Activated CD8-positive, alpha-beta T cell treated with anti-CD3 and anti-CD28 coated beads, Interleukin-2, amount 10 ng/mL, durations not matched to agents 7 days and 5 days (primary cell): ENCODE measurements around the gene TMEM59. TPM values are rescaled to one million over a fixed set of nuclear protein-coding genes. Genes with fewer than 3 reads are reported as not detected.
"Not testable (repeated sequence)": the region's sequence is repeated elsewhere in the genome, so short reads cannot be mapped to it uniquely, and the experiment has no call there.

ENCODE experiments used
- ATAC-seq: fragments of 150-1000 bp; cut with Tn5 transposase; one replicate; pipeline ENCODE4 v1.10.0; 2021; ENCODE audit warnings: moderate library complexity
- CTCF ChIA-PET: fragments of 350-600 bp; sonication (Branson Sonifier 250); formaldehyde crosslinking; loops from one replicate; lab custom pipeline; 2021; ENCODE audit warnings: antibody characterized with exemption; lab: Charles Lee
- POLR2A ChIA-PET: fragments of 350-600 bp; sonication (Branson Sonifier 250); formaldehyde crosslinking; loops from one replicate; lab custom pipeline; 2021; ENCODE audit warnings: antibody characterized with exemption; lab: Charles Lee
- DNase-seq: peaks from one replicate; pipeline ENCODE4 v3.0.0-alpha.2; 2020
- H3K27ac Mint-ChIP-seq: one replicate; pipeline ENCODE4 v1.8.0; 2021; ENCODE audit warnings: mild to moderate bottlenecking, mixed read lengths
- H3K27me3 Mint-ChIP-seq: one replicate; pipeline ENCODE4 v1.8.0; 2021; ENCODE audit warnings: low read depth, mixed read lengths
- H3K36me3 Mint-ChIP-seq: one replicate; pipeline ENCODE4 v1.8.0; 2021; ENCODE audit warnings: low read depth, mixed read lengths
- H3K4me1 Mint-ChIP-seq: one replicate; pipeline ENCODE4 v1.8.0; 2021; ENCODE audit warnings: low read depth, mixed read lengths
- H3K4me3 Mint-ChIP-seq: one replicate; pipeline ENCODE4 v1.8.0; 2021; ENCODE audit warnings: mild to moderate bottlenecking, mixed read lengths
- H3K9me3 Mint-ChIP-seq: one replicate; pipeline ENCODE4 v1.8.0; 2022; ENCODE audit warnings: mixed read lengths; ENCODE audit not compliant: insufficient read depth
- total RNA-seq, 2 experiments: library from RNA; stranded (reverse); gene quantifications; one replicate each; pipeline ENCODE4 v1.2.3, GENCODE V29; 2021

Gene TMEM59
- total RNA-seq, 2 experiments from 2014 or later: 154 to 156 TPM

GRCh38 chr1:54024811-54025210, 28.2 kb downstream of the TMEM59 start:
- H3K27ac Mint-ChIP-seq, H3K4me1 Mint-ChIP-seq, H3K4me3 Mint-ChIP-seq, ATAC-seq, CTCF ChIA-PET, H3K9me3 Mint-ChIP-seq, H3K36me3 Mint-ChIP-seq, POLR2A ChIA-PET, DNase-seq, H3K27me3 Mint-ChIP-seq: not testable (repeated sequence)

DNA sequence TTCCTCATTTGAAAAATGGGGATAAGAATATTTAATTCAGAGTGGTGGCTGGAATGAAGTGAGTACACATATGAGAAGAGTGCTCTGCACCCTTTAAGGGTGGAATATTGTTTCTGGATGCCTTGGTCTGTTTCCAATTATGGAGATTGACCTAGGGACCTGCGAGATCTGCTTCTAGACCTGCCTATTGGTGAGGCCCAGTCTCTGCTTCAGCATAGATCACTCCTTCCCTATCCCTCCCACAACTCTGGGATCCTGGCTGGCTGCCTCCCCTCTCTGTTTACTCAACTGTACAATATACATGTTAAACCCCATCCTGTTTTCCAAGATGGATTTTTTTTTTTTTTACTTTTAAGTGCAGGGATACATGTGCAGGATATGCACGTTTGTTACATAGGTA, 28.6 kb downstream of the TMEM59 start:
- Mint-ChIP-seq H3K27ac (no peak overlapping the region), H3K4me1 (no peaks in the 10 kb centered on the region), H3K9me3 (no peaks in the 10 kb centered on the region), H3K4me3 (no peak overlapping the region), H3K27me3 (peaks cover 2% of the 10 kb centered on the region), H3K36me3 (peaks cover 2% of the 10 kb centered on the region)
- DNase-seq (no peak), ATAC-seq (no peak)
- ChIA-PET CTCF (no interaction called here), POLR2A (no interaction called here)

GRCh38 chr1:54019562-54020176, 33.3 kb downstream of the TMEM59 start:
- H3K27me3 Mint-ChIP-seq, CTCF ChIA-PET, H3K36me3 Mint-ChIP-seq, H3K9me3 Mint-ChIP-seq, ATAC-seq, H3K4me1 Mint-ChIP-seq, DNase-seq, POLR2A ChIA-PET, H3K27ac Mint-ChIP-seq, H3K4me3 Mint-ChIP-seq: not testable (repeated sequence)

GRCh38 chr1:54018635-54019034, 34.4 kb downstream of the TMEM59 start:
- no peaks in the 10 kb centered on the region for H3K9me3 Mint-ChIP-seq
- no peak overlapping the region for H3K27ac Mint-ChIP-seq
- H3K27me3 Mint-ChIP-seq: peaks cover 2% of the 10 kb centered on the region
- H3K4me1 Mint-ChIP-seq: no peaks in the 10 kb centered on the region
- ATAC-seq (no peak), DNase-seq (no peak)
- CTCF ChIA-PET: interaction anchor here (0.6 kb wide), 1 partner anchor 1614 kb away, joined by 3 read pairs; the partner anchor contains the start of genes ORC1 and PRPF38A
- H3K4me3 Mint-ChIP-seq: no peak overlapping the region
- POLR2A ChIA-PET: no interaction called here
- H3K36me3 Mint-ChIP-seq: no peaks in the 10 kb centered on the region

DNA sequence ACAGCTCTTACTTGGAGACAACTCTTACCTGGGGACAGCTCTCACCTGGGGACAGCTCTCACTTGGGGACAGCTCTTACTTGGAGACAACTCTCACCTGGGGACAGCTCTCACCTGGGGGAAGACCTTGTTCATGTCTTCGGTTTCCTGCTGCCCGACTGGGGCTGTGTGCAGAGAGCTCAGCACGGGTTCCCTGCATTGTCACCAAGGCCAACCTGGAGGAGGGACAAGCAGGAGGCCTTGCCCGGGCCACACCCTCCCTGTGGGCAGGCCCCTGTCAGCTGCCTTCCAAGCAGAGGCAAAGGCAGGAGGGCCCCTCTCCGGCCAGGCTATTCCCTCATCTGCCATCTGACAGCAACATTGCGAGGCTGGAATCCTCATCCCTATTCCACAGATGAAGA, 35.0 kb downstream of the TMEM59 start, which contains the start of gene LDLRAD1:
LDLRAD1 (minus strand) TSS at position 208 of the 400 bp plus-strand sequence; CDS start at position 134, 74 bp downstream.
- H3K9me3 Mint-ChIP-seq: no peaks in the 10 kb centered on the region
- no peaks in the 10 kb centered on the region for H3K36me3 Mint-ChIP-seq
- ATAC-seq (no peak), DNase-seq (no peak)
- peaks cover 2% of the 10 kb centered on the region for H3K27me3 Mint-ChIP-seq
- ChIA-PET CTCF (no interaction called here), POLR2A (no interaction called here)
- no peaks in the 10 kb centered on the region for H3K4me1 Mint-ChIP-seq
- H3K27ac Mint-ChIP-seq: no peak within 1 kb of the TSS
- H3K4me3 Mint-ChIP-seq: no peak within 1 kb of the TSS

DNA sequence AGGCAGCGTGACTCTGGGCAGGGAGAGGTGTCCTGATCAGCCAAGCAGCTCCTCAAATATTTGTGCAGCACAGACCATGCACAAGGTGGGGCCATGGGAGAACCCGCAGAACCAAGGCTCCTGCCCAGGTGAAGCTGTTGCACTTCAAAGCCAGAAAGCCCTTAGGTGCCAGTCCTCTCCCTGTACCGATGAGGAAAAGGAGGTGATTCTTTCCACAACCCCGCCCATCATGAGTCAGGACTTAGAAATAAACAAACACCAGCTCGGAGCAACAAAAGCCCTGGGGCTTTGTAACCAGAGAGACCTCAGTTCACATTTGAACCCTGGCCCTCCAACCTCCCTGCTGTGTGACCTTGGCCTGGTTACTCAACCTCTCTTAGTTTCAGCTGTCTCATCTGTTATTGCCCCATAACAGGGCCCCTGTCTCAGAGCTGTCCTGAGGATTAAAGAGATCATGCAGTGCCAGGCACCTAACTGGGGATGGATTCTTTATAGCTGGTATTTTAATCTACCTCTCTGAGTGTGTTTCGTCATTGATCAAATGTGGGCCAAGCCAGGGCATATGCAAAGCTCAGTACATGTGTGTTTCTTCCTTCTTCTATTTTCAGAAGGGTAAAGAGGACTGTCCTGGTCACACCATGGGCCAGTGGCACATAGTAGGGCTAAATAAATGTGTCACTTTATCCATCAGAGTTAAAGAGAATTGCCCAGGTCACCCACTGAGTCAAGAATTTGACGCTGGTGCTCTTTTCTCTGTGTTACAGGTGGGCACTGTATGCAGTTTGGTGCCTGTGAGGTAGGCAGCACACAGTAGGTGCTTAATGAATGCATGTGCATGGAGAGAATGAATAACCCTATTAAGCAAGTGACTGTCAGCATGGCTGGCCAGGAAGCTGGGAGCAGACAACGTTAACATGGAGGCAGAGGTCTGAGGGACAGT, 36.4 kb downstream of the TMEM59 start:
- ChIA-PET POLR2A (no interaction called here), CTCF (no interaction called here)
- no peaks in the 10 kb centered on the region for H3K4me1 Mint-ChIP-seq
- H3K9me3 Mint-ChIP-seq: no peaks in the 10 kb centered on the region
- H3K36me3 Mint-ChIP-seq: no peaks in the 10 kb centered on the region
- DNase-seq (no peak), ATAC-seq (no peak)
- peaks cover 2% of the 10 kb centered on the region for H3K27me3 Mint-ChIP-seq
- H3K4me3 Mint-ChIP-seq: no peak overlapping the region
- H3K27ac Mint-ChIP-seq: no peak overlapping the region

DNA sequence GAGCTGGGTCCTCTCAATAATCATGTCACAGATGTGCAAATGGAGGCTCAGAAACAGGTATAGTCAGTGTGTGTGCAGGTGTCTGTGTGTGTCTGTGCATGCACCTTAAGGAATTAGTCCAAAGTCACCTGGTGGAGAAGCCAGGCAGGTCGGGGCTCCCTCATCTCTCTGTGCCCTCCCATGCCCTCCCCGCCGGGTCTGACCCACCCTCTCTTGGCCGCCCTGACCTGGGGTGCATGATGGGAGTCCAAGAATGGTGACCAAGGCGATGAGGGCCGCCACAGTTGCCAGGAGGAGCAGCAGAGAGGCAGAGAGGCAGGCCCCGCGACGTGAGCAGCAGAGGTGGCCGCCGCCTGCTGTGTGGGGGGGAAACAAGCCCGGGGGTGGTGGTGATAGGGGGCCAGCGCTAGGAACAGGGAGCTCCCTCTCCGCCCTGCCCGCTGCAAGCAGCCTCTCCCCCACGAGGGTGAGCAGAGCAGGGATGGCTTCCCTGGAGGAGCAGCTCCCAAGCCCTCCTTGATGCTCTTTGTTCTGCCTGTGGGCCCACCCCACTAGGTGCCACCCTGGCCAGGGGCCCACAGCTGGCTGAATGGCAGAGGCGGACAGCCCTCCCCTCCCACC, 38.9 kb downstream of the TMEM59 start:
- Mint-ChIP-seq H3K27me3 (peaks cover 2% of the 10 kb centered on the region), H3K4me1 (no peaks in the 10 kb centered on the region), H3K9me3 (no peaks in the 10 kb centered on the region), H3K27ac (no peak overlapping the region), H3K36me3 (no peaks in the 10 kb centered on the region), H3K4me3 (no peak overlapping the region)
- no peak for DNase-seq
- POLR2A ChIA-PET: no interaction called here
- ATAC-seq: no peak
- CTCF ChIA-PET: no interaction called here

DNA sequence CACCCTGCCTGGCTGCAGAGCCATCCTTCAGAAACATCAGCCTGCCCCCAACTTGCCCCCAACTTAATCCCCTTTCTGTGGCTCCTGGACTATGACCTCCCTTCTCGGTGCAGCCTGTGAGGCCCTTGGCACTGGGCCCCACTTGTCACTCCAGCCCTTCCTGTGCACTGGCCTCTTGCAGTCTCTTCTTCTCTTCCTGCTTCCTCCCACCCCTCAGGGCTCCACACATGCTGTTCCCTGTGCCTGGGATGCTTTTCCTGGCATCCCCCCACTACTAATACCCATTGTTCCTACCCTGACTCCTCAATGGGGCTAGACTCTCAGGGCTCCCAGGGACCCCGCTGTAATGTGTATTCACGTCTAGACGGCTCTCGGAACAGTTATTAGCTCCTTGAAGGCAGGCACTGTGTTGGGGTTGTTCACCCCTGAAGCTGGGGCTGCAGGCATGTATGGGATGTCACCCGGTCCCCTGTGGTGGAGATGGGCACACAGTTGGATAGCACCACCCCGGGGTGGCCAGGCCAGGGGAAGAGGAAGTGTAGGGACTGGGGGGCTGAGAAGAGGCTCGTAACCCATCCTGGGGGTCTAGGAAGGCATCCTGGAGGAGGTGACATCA, 39.5 kb downstream of the TMEM59 start:
- Mint-ChIP-seq H3K27me3 (peaks cover 2% of the 10 kb centered on the region), H3K27ac (no peak overlapping the region), H3K4me1 (no peaks in the 10 kb centered on the region), H3K9me3 (no peaks in the 10 kb centered on the region), H3K4me3 (no peak overlapping the region), H3K36me3 (no peaks in the 10 kb centered on the region)
- no peak for DNase-seq
- no peak for ATAC-seq
- POLR2A ChIA-PET: no interaction called here
- CTCF ChIA-PET: no interaction called here

- Mint-ChIP-seq H3K36me3 (no peaks in the 10 kb centered on the region), H3K27me3 (peaks cover 2% of the 10 kb centered on the region), H3K4me1 (no peaks in the 10 kb centered on the region), H3K27ac (no peak overlapping the region), H3K9me3 (no peaks in the 10 kb centered on the region), H3K4me3 (no peak overlapping the region)
- CTCF ChIA-PET: no interaction called here
- POLR2A ChIA-PET: no interaction called here
- DNase-seq (no peak), ATAC-seq (no peak)
Observed at GRCh38 chr1:54012863-54013262, 40.1 kb downstream of the TMEM59 start.

DNA sequence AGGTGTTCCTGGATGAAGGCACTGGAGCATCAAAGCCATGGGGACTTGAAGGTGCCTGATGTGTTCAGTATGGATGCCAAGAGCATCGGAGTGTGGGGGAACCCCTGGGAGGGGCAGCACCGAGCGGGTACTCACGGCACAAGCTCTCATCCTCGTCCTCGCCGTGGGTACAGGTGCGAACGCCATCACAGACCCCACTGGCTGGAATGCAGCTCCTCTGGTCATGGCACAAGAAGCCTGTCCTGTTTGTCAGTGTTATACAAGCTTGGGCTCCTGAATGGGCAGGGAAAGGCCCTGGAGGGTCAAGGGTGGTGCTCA, 41.0 kb downstream of the TMEM59 start:
- ATAC-seq: no peak
- no peak for DNase-seq
- H3K27ac Mint-ChIP-seq: no peak overlapping the region
- H3K36me3 Mint-ChIP-seq: no peaks in the 10 kb centered on the region
- POLR2A ChIA-PET: no interaction called here
- no peak overlapping the region for H3K4me3 Mint-ChIP-seq
- no peaks in the 10 kb centered on the region for H3K4me1 Mint-ChIP-seq
- peaks cover 3% of the 10 kb centered on the region for H3K27me3 Mint-ChIP-seq
- no peaks in the 10 kb centered on the region for H3K9me3 Mint-ChIP-seq
- CTCF ChIA-PET: no interaction called here

- peaks cover 5% of the 10 kb centered on the region for H3K27me3 Mint-ChIP-seq
- ATAC-seq (no peak), DNase-seq (no peak)
- H3K27ac Mint-ChIP-seq: no peak overlapping the region
- no peaks in the 10 kb centered on the region for H3K4me1 Mint-ChIP-seq
- POLR2A ChIA-PET: no interaction called here
- CTCF ChIA-PET: no interaction called here
- H3K9me3 Mint-ChIP-seq: no peaks in the 10 kb centered on the region
- no peak overlapping the region for H3K4me3 Mint-ChIP-seq
- H3K36me3 Mint-ChIP-seq: no peaks in the 10 kb centered on the region
Observed at GRCh38 chr1:54011316-54012007, 41.5 kb downstream of the TMEM59 start.
